Tibial artery (tissue), 4 donors: Measurements from ENCODE around the gene CFAP61.
"Not testable (repeated sequence)": the region's sequence is repeated elsewhere in the genome, so short reads cannot be mapped to it uniquely, and the experiment has no call there.

Source experiments
- DNase-seq, 2 donors: peaks; one replicate each; pipeline ENCODE4 v3.0.0-alpha.2; 2019
- H3K27ac ChIP-seq, 2 donors: fragments of 200-600 bp; sonication (generic) in 1 of 2; 1 replicate in 1 of 2; 2 replicates in 1 of 2; pipeline ENCODE4 v1.5.1; 2018 to 2019; ENCODE audit warnings: mild to moderate bottlenecking in 1 of 2
- H3K27me3 ChIP-seq, 2 donors: fragments of 200-600 bp; sonication (generic) in 1 of 2; one replicate each; pipeline versions ENCODE4 v1.5.1 to v1.6.0; 2016 to 2019
- H3K36me3 ChIP-seq, 3 donors: fragments of 200-600 bp; sonication (generic) in 2 of 3; one replicate each; pipeline ENCODE4 v1.5.1; 2016 to 2019; ENCODE audit warnings: mild to moderate bottlenecking in 2 of 3
- H3K4me1 ChIP-seq, 4 donors: fragments of 200-600 bp; sonication (generic) in 2 of 4; 1 replicate in 3 of 4; 2 replicates in 1 of 4; pipeline ENCODE4 v1.5.1; 2016 to 2019
- H3K4me3 ChIP-seq, 2 donors: fragments of 200-600 bp; sonication (generic) in 1 of 2; 1 replicate in 1 of 2; 2 replicates in 1 of 2; pipeline ENCODE4 v1.5.1; 2018 to 2019; ENCODE audit warnings: mild to moderate bottlenecking in 2 of 2
- H3K9me3 ChIP-seq, 3 donors: fragments of 200-600 bp; sonication (generic) in 1 of 3; one replicate each; pipeline ENCODE4 v1.5.1; 2016 to 2019
- intact Hi-C: fragments of 100-400 bp; cut with DNase I; formaldehyde crosslinking; loops from one replicate; pipeline ENCODE4 v1.15.0; 2023; ENCODE audit warnings: low total_unique reads
- TF ChIP-seq, protein P1 (sequence below), 2 experiments: fragments of 200-600 bp in 1 of 2; fragments of 450-650 bp in 1 of 2; IDR thresholded peaks; one replicate each; pipeline ENCODE4 v1.5.1; 2017 to 2019; ENCODE audit warnings: antibody characterized with exemption in 2 of 2, mild to moderate bottlenecking in 1 of 2, moderate library complexity in 1 of 2

The CFAP61 gene

DNA sequence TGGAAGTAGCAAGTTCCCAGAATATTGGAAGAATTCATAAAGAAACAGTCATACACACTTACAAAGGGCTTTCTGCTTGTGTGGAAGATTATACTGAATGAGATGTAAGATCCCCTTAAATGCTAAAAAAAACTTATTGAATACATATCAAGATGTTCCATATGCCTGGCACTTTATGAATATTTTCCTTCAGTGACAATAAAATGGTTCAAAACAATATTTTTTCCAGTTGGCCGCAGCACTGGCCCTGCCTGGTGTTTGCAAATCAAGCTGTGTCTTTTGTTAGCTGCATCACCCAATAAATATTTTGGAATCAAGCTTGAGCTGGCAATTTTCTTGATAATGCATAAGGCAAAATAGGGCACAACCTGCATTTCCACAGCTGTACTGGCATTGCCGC, 51.2 kb downstream of the CFAP61 start:
- intact Hi-C loops, result no loop called here
- Histone ChIP-seq H3K27me3 (no peaks in the 10 kb centered on the region), H3K4me1 (no peaks in the 10 kb centered on the region), H3K9me3 (no peaks in the 10 kb centered on the region), H3K36me3 (no peaks in the 10 kb centered on the region), H3K27ac (no peak overlapping the region), H3K4me3 (no peak overlapping the region)
- TF ChIP-seq, protein P1, sequence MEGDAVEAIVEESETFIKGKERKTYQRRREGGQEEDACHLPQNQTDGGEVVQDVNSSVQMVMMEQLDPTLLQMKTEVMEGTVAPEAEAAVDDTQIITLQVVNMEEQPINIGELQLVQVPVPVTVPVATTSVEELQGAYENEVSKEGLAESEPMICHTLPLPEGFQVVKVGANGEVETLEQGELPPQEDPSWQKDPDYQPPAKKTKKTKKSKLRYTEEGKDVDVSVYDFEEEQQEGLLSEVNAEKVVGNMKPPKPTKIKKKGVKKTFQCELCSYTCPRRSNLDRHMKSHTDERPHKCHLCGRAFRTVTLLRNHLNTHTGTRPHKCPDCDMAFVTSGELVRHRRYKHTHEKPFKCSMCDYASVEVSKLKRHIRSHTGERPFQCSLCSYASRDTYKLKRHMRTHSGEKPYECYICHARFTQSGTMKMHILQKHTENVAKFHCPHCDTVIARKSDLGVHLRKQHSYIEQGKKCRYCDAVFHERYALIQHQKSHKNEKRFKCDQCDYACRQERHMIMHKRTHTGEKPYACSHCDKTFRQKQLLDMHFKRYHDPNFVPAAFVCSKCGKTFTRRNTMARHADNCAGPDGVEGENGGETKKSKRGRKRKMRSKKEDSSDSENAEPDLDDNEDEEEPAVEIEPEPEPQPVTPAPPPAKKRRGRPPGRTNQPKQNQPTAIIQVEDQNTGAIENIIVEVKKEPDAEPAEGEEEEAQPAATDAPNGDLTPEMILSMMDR (IDR thresholded peaks at IDR 0.05), result no peak
- DNase-seq, result no peak

DNA sequence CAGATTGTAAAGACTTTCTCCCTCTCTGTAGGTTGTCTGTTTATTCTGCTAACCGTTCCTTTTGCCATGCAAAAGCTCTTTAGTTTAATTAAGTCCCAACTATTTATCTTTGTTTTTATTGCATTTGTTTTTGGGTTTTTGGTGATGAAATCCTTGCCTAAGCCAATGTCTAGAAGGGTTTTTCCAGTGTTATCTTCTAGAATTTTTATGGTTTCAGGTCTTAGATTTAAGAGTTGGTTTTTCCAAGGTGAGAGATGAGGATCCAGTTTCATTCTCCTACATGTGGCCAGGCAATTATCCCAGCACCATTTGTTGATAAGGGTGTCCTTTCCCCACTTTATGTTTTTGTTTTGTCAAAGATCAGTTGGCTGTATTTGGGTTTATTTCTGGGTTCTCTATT, 70.9 kb downstream of the CFAP61 start:
- intact Hi-C loops, H3K27ac ChIP-seq, H3K27me3 ChIP-seq, DNase-seq, H3K4me3 ChIP-seq, H3K4me1 ChIP-seq, H3K9me3 ChIP-seq, H3K36me3 ChIP-seq: not testable (repeated sequence)

DNA sequence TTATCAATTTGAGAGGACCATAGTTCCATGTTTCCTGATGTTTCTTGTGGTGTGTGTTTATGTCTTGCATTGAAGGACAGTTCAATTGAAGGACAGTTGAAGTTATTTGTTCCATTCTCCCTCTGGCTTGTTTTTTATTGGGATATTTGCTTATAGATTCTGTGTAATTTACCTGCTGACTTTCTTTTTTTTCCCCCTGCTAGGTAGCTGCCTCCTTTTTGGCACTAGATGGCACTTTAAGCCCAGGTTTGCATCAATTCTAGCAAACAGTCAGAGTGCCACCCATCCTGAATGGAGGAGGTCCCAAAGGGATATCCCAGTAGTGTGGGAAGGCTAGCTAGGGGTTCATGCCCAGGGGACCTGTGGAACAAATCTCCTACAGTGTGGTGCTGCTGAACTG, 78.1 kb downstream of the CFAP61 start:
- DNase-seq, result no peak
- intact Hi-C loops, result no loop called here
- Histone ChIP-seq H3K4me1 (peaks cover 0 to 5% (median 0%) of the 10 kb centered on the region in 4 donors), H3K27me3 (no peaks in the 10 kb centered on the region), H3K9me3 (peaks cover 0 to 2% (median 0%) of the 10 kb centered on the region in 3 donors), H3K27ac (no peak overlapping the region), H3K4me3 (no peak overlapping the region), H3K36me3 (no peaks in the 10 kb centered on the region)
- TF ChIP-seq, protein P1 (IDR thresholded peaks at IDR 0.05), result no peak

DNA sequence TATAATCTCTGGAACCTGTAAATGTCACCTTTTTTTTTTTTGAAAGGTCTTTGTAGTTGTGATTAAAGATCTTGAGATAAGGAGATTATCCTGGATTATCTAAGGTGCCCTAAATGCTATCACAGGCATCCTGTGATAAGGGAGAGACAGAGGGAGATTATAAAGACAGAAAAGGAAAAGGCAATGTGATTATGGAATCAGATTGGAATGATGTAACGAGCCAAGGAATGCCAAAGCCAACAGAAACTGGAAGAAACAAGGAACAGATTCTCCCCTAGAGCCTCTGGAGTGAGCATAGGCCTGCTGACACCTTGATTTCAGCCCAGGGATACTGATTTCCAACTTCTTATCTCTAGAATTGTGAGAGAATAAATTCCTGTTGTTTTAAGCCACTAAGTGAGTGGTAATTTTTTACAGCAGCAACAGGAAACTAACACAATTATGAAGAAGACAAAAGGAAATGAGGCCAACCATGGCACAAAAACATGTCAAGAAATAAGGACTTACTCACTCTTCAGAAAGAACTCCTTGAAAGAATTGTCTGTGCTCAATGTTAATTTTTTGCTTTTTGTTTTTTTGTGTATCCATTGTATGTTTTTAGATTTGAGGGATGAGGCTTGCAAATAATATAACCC, 82.7 kb downstream of the CFAP61 start:
- H3K4me3 ChIP-seq, result no peak overlapping the region
- H3K4me1 ChIP-seq, result peaks cover 0 to 26% (median 8%) of the 10 kb centered on the region in 4 donors
- H3K36me3 ChIP-seq, result no peaks in the 10 kb centered on the region
- H3K27ac ChIP-seq, result peak overlapping the region in 1 of 2 donors; percentile 24
- H3K27me3 ChIP-seq, result no peaks in the 10 kb centered on the region
- intact Hi-C loops, result no loop called here
- peaks cover 0 to 5% (median 2%) of the 10 kb centered on the region in 3 donors for H3K9me3 ChIP-seq
- no peak for DNase-seq
- TF ChIP-seq, protein P1 (IDR thresholded peaks at IDR 0.05), result no peak

DNA sequence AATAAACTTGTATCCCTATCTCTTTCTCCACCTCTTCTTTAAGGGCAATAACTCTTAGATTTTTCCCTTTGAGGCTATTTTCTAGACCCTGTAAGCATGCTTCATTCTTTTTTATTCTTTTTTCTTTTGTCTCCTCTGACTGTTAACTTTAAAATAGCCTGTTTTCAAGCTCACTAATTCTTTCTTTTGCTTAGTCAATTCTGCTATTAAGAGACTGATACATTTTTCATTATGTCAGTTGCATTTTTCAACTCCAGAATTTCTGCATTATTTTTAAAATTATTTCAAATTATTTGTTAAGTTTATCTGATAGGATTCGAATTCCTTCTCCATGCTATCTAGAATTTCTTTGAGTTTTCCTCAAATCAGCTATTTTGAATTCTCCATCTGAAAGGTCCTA, 84.0 kb downstream of the CFAP61 start:
- no peak for DNase-seq
- intact Hi-C loops, result no loop called here
- no peaks in the 10 kb centered on the region for H3K27me3 ChIP-seq
- H3K27ac ChIP-seq, result no peak overlapping the region
- peaks cover 0 to 26% (median 8%) of the 10 kb centered on the region in 4 donors for H3K4me1 ChIP-seq
- H3K9me3 ChIP-seq, result peaks cover 0 to 5% (median 2%) of the 10 kb centered on the region in 3 donors
- H3K4me3 ChIP-seq, result no peak overlapping the region
- H3K36me3 ChIP-seq, result no peaks in the 10 kb centered on the region
- TF ChIP-seq, protein P1 (IDR thresholded peaks at IDR 0.05), result no peak

DNA sequence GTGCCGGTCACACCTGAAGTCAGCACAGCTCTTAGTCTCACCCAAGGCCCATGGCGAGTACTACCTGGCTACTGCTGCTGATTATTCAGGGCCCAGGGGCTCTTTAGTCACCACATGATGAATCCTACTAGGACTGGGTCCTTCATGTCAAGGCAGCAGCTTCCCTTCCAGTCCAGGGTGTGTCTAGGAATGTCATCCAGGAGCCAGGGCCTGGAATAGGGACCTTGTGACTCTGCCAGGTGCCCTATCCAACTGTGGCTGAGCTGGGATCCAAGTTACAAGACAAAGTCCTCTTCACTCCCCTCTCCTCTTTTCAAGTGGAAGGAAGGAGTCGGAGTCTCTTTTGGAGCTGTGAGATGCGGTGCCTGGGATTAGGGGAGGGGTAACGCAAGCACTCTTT, 85.5 kb downstream of the CFAP61 start:
- TF ChIP-seq, protein P1 (IDR thresholded peaks at IDR 0.05), result no peak
- peak overlapping the region; percentile 47 to 84 for H3K27ac ChIP-seq
- intact Hi-C loops, result no loop called here
- H3K9me3 ChIP-seq, result peaks cover 0 to 5% (median 2%) of the 10 kb centered on the region in 3 donors
- peaks cover 0 to 26% (median 8%) of the 10 kb centered on the region in 4 donors for H3K4me1 ChIP-seq
- H3K36me3 ChIP-seq, result no peaks in the 10 kb centered on the region
- H3K4me3 ChIP-seq, result no peak overlapping the region
- no peaks in the 10 kb centered on the region for H3K27me3 ChIP-seq
- no peak for DNase-seq
